ENCODE data around the gene ANKRD53. TPM values are rescaled to one million over a fixed set of nuclear protein-coding genes. Genes with fewer than 3 reads are reported as not detected.

ANKRD53 gene
- total RNA-seq, 6 donors from 2014 or later = 0.26 to 10.5 (median 1.4) TPM

GRCh38 chr2:70984576-70985282 is 6.3 kb downstream of the ANKRD53 start:
- no peak overlapping the region for H3K27ac ChIP-seq
- H3K36me3 ChIP-seq = peaks cover 3 to 46% (median 42%) of the 10 kb centered on the region in 4 donors
- ATAC-seq (ENCODE audit: low FRiP score in 2 of 2) (peak; percentile 82 to 89), DNase-seq (peak; percentile 77 to 96)
- peaks cover 0 to 12% (median 3%) of the 10 kb centered on the region in 4 donors for H3K4me1 ChIP-seq
- 38 to 45% methylated on average over 10 to 31 of the region's 32 CpGs for WGBS, 2 donors
- H3K4me3 ChIP-seq = no peak overlapping the region
- no peaks in the 10 kb centered on the region for H3K9me3 ChIP-seq
- no peaks in the 10 kb centered on the region for H3K27me3 ChIP-seq
- peak; percentile 62 to 87 (median 80) for TF ChIP-seq CTCF (IDR thresholded peaks at IDR 0.05)
- TF ChIP-seq EP300 (IDR thresholded peaks at IDR 0.05) = no peak

GRCh38 chr2:70985283-70985688 is 6.9 kb downstream of the ANKRD53 start:
- Histone ChIP-seq H3K27me3 (no peaks in the 10 kb centered on the region), H3K4me3 (no peak overlapping the region), H3K4me1 (peaks cover 0 to 12% (median 3%) of the 10 kb centered on the region in 4 donors), H3K27ac (no peak overlapping the region), H3K36me3 (peaks cover 3 to 51% (median 47%) of the 10 kb centered on the region in 4 donors), H3K9me3 (no peaks in the 10 kb centered on the region)
- no peak for DNase-seq
- TF ChIP-seq POLR2AphosphoS5 (IDR thresholded peaks at IDR 0.05) (no peak), POLR2A (IDR thresholded peaks at IDR 0.05) (no peak), EP300 (IDR thresholded peaks at IDR 0.05) (no peak), CTCF (IDR thresholded peaks at IDR 0.05) (no peak)
- WGBS, 2 donors = 83 to 89% methylated on average over 3 to 5 of the region's 5 CpGs
- ATAC-seq (ENCODE audit: low FRiP score in 2 of 2) = no peak

GRCh38 chr2:70985956-70986355 is 7.5 kb downstream of the ANKRD53 start:
- Histone ChIP-seq H3K27me3 (no peaks in the 10 kb centered on the region), H3K27ac (no peak overlapping the region), H3K36me3 (peaks cover 3 to 58% (median 51%) of the 10 kb centered on the region in 4 donors), H3K4me3 (no peak overlapping the region), H3K9me3 (no peaks in the 10 kb centered on the region), H3K4me1 (peaks cover 0 to 12% (median 3%) of the 10 kb centered on the region in 4 donors)
- 91 to 100% methylated on average over 1 of the region's 1 CpG for WGBS, 2 donors
- TF ChIP-seq CTCF (IDR thresholded peaks at IDR 0.05) = no peak
- no peak for TF ChIP-seq POLR2A (IDR thresholded peaks at IDR 0.05)
- TF ChIP-seq EP300 (IDR thresholded peaks at IDR 0.05) = no peak
- no peak for TF ChIP-seq POLR2AphosphoS5 (IDR thresholded peaks at IDR 0.05)
- ATAC-seq (ENCODE audit: low FRiP score in 2 of 2) (no peak), DNase-seq (no peak)

- DNase-seq (no peak), ATAC-seq (ENCODE audit: low FRiP score in 2 of 2) (no peak)
- Histone ChIP-seq H3K27me3 (no peaks in the 10 kb centered on the region), H3K27ac (no peak overlapping the region), H3K9me3 (no peaks in the 10 kb centered on the region), H3K4me3 (no peak overlapping the region), H3K4me1 (peaks cover 0 to 14% (median 3%) of the 10 kb centered on the region in 4 donors), H3K36me3 (peaks cover 3 to 65% (median 55%) of the 10 kb centered on the region in 4 donors)
- TF ChIP-seq POLR2AphosphoS5 (IDR thresholded peaks at IDR 0.05) = no peak
- 78 to 85% methylated on average over 4 of the region's 4 CpGs for WGBS, 2 donors
These were observed 8.2 kb downstream of the ANKRD53 start for GRCh38 chr2:70986499-70987189.

- H3K27ac ChIP-seq = no peak overlapping the region
- peaks cover 0 to 22% (median 5%) of the 10 kb centered on the region in 4 donors for H3K4me1 ChIP-seq
- ATAC-seq (ENCODE audit: low FRiP score in 2 of 2) (no peak), DNase-seq (no peak)
- 79 to 88% methylated on average over 1 of the region's 1 CpG for WGBS, 2 donors
- peaks cover 3 to 69% (median 58%) of the 10 kb centered on the region in 4 donors for H3K36me3 ChIP-seq
- no peaks in the 10 kb centered on the region for H3K9me3 ChIP-seq
- H3K4me3 ChIP-seq = no peak overlapping the region
- no peaks in the 10 kb centered on the region for H3K27me3 ChIP-seq
- TF ChIP-seq CTCF (IDR thresholded peaks at IDR 0.05) (no peak), POLR2AphosphoS5 (IDR thresholded peaks at IDR 0.05) (no peak), EP300 (IDR thresholded peaks at IDR 0.05) (no peak), POLR2A (IDR thresholded peaks at IDR 0.05) (no peak)
These were observed 9.0 kb downstream of the ANKRD53 start for GRCh38 chr2:70987386-70987785.

Data from upper lobe of left lung (tissue), 6 donors.